ENCODE results near the gene GRB2.
"Not testable (repeated sequence)": the region's sequence is repeated elsewhere in the genome, so short reads cannot be mapped to it uniquely, and the experiment has no call there.

GRB2 gene

GRCh38 chr17:75280189-75280588, 125.3 kb downstream of the GRB2 start:
- not testable (repeated sequence) for DNase-seq (ENCODE audit: low spot score)

DNA sequence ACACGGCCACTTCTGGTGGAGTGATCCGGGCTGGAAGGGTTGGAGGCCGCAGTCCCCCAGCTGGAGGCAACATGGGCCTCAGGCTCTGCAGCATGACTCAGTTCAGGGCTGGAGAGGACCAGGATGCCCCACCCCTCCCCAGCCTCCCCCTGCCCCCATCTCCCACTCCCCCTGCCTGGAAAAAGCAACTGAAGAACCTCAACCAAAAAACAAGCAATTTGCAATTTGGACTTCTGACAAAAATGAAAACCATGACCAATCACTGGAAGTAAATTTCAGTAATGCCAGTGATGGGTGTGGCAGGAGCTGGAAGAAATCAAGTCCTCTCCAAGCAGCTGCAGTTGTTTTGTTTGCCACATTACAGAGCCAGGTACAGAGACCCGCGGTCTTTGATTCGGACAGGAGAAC, 127.8 kb downstream of the GRB2 start:
- DNase-seq (ENCODE audit: low spot score) = no peak

DNA sequence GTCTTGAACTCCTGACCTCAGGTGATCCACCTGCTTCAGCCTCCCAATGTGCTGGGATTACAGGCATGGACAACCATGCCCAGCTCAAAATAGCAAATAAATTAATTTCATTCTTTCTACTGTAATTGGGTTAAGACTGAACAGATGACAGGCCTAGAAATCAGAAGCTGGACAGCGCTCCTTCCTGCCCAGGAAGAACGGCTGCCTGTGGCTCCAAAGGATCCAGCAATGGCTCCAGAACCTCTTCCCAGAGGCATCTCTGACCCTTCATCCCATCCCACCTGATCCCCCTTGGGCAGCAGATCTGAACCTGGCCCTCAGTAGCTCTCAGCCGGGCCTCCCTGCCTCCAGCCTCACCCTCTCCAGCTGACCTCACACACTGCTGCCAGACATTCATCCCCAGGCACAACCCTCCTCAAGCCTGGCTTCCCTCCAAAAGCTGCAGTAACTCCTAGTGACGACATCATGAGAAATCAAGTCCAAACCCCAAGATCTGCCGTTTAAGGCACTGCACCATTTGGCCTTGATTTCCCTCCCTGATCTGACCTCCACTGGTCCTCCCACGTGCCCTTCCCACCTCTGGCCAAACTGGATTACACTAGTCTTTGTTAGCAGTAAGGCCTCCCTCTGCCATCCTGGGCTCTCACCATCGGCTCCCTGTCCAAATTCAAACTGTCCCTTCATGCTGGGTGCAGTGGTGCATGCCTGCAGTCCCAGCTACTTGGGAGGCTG, 131.3 kb downstream of the GRB2 start:
- peak; percentile 35 for DNase-seq (ENCODE audit: low spot score)

DNA sequence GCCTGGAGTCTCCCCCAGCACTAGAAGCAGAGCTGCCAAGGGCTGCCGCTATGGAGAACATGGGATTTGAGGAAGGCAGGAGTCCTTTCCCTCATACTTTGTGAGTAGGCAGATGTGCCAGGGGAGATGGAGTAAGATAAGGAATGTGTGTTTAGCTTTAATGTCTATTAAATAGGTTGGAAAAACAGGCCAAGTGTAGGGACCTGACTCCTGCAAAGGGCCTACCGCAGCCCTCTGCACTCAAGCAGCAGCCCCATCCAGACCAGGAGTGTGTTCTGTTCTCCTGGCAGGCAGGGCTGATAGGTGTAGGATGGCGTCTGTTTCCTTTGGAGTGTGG, 132.7 kb downstream of the GRB2 start:
- no peak for DNase-seq (ENCODE audit: low spot score)

DNA sequence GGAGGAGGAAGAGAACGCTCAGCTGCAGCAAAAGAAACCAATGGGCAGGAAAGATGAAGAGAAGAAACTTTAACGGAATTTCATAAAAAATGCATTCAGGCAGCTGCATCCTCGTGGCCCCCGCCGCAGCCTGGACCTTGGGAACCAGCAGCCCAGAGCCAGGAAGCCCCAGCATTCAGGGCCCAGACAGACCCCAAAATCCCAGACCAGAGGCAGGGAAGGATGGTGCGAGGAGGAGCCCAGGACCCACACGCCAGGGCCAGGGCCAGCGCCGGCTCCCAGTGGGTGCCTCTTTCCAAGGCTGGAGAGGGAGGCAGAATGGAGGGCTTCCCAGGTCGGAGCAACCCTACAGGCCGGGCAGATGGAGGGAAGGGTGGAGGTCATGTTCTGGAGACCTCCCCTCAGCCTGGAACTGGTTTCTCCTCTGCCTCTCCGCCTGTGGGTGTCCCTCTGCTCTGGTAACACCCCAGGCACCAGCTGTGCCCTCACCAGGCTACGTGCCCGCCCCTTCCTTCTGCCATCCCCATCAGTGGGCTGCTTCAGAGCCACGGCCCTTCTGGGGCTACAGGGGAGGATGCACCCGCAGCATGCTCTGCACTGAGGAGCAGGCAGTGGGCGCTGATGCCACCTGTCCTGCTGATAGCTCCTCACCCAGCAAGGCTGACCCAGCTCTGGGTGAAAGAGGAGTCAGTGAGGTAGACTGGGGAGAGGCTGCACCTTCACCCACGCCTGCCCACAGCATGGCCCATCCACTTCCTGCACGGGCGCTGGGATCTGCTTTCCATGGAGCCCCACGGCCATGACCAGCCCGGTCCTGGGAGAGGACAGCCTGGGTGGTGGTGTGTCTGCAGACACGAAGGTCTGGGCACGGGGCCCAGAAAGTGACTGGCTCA, 133.3 kb downstream of the GRB2 start:
- DNase-seq (ENCODE audit: low spot score) = no peak

- peak; percentile 83 for DNase-seq (ENCODE audit: low spot score)
These were observed 134.1 kb downstream of the GRB2 start for GRCh38 chr17:75271233-75271954.

- no peak for DNase-seq (ENCODE audit: low spot score)
These were observed 134.6 kb downstream of the GRB2 start, which contains the start of gene MIF4GD for GRCh38 chr17:75270966-75271232. TSS of gene MIF4GD (minus strand) at chr17:75271231. CDS start at chr17:75270195, 1,036 bp downstream.

DNA sequence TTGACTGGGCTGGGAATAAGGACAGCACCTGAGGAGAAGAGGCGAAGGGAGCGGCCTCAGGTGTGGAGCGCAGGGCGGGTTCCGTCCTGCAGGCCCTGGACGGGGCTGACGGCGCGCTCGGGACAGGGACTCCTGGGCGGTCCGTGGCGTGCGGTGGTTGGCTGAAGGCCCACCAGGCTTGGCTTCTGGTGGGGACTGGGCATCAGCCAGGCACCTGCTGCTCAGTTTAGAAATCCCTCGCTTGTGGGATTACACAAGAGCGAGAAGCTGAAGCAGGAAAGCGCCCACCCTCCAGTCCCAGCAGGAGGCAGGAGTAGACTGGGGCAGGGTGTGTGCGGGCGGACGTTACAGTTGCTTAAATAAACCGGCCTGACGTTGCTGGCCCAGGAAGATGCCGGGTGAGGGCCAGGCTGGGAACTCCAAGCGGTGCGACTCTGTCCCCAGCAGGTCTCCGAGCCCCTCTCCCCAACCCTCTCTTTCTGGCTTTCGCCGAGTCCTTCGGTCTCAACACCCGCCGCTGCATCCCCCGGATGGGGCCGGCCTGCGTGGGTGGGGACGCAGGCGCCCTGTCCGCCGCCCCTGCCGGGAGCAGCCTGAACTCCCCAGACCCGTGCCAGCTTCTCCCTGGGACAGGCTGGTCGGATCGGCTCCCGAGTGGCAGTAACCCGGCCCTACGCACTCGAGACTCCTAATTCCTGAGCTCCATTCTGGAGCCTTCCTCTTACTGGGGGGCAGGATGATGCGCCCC, 135.1 kb downstream of the GRB2 start:
- peak; percentile 74 for DNase-seq (ENCODE audit: low spot score)

GRCh38 chr17:75269844-75270217, 135.6 kb downstream of the GRB2 start:
- DNase-seq (ENCODE audit: low spot score) = peak; percentile 25

Measured in kidney tubule cell (primary cell).